ENCODE results near the gene FGD5.
"Not testable (repeated sequence)": the region's sequence is repeated elsewhere in the genome, so short reads cannot be mapped to it uniquely, and the experiment has no call there.

The FGD5 gene

DNA sequence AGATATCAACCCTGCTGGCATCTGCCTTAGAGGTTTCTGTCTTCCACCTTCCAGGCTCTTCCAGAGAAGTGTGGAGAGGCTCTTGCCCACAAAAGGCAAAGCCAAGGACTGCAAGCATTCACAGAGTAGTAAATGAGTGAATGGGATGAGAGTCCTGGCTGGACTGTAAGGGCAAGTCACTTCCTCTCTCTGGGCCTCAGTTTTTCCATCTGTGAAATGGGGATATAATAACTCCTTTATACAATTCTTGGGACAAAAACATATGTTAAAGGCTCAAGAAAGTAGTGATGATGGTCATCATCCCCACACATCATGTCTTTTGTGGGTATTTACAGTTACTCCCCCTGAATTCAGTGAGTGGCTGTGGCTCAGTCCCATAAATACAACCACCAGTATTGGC is 10.7 kb upstream of the FGD5 start:
- DNase-seq (ENCODE audit: low spot score): no peak

DNA sequence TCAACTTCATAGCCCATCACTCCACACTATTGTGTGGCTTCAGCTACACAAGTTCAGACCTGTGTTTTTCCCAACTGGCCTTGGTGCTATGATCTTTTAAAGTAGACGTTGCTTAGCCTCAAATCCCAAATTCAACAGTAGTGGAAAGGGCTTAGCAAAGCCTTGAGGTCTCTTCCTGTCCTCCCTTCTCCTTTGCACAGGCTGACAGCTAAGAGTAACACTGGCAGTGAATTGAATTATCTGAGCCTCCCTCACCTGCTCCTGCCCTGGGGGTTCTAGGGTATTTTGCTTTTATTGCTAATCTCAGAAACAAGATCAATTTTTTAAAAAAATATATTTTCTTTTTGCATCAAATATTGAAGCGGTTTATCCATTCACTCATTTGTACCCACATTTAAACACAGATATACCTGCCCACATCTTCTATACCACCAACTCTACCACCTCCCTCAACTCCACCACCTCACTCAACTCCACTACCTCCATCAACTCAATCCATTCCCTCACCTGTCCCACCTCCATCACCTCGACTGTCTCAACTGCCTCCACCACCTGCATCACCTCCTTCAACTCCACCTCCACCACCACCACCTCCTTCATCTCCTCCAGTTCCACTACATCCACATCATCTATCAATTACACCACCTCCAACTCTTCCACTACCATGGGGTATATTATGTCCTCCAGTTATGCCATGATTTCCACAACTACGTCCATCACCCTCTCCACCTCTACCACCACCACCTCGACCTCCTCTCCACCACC is 10.1 kb upstream of the FGD5 start:
- DNase-seq (ENCODE audit: low spot score): no peak

DNA sequence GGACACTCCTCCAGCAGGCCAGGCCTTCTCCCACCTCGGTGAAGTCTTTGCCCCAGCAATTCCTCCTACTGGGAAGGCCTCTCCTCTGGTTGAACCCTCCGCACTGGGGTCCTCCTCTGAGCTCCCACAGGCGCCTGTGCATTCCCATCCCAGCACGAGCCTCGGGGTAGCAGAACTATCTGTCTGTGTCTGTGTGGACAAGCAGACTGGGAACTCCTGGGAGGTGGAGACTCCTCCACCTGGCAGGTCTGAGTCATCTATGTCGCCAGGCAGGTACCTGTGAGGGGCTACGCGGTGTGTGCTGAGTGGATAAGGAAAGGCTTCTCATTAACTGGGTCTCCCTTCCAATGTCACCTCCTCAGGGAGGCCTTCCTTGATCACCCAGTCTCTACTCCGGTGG is 9.2 kb upstream of the FGD5 start:
- DNase-seq (ENCODE audit: low spot score): not testable (repeated sequence)

DNA sequence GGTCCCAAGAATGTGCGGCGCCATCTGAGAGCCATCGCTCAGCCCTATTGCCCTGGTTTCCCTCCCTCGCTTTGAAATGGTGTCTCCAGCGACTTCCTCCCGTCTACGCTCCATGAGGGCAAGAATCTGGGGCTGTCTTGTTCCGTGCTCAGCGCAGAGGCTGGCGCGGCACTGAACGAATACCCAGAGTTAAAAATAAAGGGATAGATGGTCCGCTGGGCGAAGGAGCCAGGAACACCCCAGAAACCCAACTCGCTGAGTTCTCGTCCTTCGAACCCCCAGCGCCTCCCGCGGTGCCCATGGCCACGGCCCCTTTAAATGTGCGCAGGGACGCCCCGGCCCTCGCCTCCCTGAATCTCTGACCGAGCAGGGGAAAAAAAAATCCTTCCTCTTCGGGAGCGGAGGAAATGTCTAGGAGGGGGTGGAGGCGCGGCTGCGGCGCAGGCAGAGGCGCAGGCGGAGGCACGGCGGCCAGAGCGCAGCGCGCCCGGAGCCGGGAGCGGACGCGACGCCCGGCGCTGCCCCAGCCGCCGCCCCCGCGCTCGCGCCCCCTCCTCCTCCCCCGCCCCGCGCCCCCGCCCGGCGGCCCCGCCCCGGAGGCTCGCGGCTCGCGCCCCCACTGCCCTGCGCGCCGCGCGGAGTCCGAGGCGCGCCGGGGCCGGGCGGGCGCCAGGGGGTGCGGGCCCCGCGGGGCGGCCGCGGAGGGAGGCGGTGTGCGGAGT is 8.5 kb upstream of the FGD5 start:
- no peak for DNase-seq (ENCODE audit: low spot score)

DNA sequence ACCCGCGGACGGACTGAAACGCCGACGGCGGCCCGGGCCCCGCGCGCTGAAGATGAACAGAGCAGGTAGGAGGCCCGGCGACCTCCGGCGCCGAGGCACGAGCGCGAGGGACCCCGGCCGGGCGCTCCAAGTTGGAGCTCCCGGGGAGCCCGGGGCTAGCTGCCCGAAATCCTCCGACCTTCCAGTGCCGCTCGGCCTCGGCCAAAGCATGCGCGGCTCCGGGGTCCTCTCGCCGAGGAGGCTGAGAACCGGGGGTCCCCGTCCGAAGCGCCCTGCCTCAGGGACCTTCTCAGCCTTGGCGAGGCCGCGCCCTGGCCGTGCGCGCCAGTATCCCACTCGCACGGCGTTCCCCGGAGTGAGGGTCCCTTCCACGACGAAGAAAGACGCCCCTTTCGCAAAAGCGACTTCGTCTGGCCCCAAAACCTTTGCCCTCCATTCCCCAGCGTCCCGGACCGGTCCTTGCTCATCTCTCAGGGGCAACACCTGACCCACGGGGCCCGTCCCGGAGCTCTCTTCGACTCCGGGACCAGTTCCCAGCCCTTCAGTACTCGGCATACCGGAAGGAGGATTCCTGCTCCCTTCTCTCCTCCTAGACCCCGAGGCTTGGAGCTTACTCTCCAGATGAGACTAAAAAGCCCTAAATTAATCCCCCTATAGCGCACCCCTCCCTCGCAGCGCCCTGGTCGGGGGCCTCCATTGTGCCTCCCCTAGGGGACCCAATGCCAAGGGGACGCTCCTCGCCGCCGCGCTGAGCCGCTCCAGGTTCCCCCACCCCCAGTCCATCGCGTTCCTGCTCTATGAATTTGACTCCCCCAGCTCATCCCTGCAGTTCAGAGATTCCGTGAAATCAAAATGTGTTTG is 7.7 kb upstream of the FGD5 start:
- peak; percentile 58 for DNase-seq (ENCODE audit: low spot score)

DNA sequence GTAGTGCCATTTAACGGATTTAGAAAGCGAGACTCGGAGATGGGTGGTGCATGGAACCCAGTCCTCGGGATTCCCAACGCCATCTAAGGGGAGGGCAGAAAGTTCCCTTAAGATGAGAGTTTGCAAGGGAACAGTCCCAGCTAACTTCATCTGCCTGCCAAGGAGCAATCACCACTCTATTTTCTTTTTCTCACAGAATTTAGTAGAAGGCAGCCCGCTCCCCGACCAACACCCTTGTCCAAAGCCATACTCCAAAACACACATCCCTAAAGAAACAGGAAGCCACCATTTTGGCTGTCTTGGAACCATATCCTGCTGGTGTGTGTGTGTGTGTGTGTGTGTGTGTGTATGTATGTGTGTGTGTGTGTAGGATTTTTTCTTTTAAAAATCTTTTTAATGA is 7.1 kb upstream of the FGD5 start:
- DNase-seq (ENCODE audit: low spot score): no peak

DNA sequence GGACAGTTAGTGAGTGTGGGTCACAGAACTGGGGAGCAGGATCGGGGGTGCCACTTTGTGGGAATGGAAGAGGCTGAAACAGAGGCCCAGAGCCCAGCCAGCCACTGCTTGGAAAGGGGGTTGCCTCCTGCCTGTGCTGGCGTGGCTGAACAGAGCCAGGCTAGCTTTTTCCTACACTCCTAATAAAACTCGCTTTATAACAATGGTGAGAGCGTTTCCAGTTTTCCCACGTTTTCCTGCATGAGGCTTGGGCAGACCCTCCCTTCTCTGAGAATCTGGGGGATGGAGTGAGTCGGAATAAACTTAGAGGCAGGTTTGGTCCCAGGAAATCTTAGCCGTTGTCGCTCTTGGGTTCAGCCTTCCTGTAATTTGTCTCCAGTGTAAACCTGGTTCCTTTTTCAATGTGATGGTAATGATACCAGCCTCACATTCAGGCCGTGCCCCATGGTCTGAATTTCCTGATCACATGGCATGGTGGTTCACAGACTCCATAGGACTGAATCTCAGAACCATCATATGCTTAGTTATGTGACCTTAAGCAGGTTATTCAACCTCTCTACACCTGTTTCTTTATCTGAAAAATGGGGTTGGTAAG is 6.5 kb upstream of the FGD5 start:
- DNase-seq (ENCODE audit: low spot score): no peak

DNA sequence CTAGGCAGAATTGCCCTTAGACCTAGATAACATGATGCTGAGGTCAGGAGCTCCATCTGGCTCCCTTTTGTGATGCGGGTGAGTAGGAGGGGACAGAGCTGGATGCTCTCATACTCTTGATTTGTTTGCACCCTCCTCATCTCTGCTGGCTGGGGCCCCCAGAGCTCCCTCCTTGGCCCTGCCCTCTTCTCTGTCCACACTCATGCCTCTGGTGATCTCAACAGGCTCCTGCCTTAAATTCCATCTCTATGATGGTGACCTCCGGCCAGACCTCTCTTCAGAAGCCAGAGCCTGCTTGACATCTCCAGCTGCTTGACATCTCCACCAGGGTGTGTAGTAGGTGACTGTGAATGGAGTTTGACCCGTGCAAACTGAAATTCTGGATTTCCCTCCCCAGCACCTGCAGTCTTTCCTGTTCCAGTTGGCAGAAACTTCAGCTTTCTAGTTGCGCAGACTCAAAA is 4.3 kb upstream of the FGD5 start:
- DNase-seq (ENCODE audit: low spot score): no peak

DNA sequence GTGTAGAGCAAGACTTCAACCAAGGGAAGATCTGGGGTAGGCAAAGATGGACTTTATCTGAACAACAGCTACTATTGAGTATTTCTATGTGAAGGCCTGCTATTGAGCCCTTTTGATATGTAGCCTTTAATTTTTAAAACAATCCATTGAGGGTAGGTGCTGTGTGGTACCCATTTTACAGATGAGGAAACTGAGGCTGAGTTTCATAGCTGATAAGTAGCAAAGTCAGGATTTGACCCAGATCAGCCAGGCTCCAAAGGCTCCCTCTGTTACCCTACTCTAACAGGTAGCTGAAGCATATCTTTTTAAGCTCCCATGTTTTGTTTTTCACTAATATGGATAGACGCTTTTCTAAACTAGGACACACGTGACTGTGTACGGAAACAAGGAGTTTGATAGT is 2.4 kb upstream of the FGD5 start:
- no peak for DNase-seq (ENCODE audit: low spot score)

DNA sequence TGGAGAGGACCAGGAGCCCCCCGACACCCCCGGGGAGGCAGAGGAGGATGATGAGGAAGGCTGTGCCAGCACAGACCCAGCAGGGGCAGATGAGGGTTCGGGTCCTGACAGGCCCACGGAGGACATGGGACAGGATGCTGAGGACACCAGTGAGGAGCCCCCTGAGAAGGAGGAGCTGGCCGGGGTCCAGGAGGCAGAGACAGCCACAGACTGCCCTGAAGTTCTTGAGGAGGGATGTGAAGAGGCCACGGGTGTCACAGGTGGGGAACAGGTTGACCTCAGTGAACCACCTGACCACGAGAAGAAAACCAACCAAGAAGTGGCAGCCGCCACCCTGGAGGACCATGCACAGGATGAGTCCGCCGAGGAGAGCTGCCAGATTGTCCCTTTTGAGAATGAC is 909 bp downstream of the FGD5 start:
- no peak for DNase-seq (ENCODE audit: low spot score)

DNA sequence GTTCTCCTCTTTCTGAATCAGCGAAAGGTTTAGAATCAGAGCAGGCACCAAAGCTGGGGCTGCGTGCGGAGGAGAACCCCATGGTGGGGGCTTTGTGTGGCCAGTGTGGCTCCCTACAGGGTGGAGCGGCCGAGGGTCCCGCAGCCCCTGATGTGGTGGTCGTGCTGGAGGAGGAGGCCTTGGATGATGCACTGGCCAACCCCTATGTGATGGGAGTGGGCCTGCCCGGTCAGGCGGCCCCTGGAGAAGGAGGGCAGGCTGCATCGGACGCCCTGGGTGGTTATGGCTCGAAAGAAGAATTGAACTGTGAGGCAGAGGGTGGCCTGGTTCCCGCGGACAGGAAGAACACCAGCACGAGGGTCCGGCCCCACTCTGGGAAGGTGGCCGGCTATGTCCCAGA is 1.4 kb downstream of the FGD5 start:
- no peak for DNase-seq (ENCODE audit: low spot score)

DNA sequence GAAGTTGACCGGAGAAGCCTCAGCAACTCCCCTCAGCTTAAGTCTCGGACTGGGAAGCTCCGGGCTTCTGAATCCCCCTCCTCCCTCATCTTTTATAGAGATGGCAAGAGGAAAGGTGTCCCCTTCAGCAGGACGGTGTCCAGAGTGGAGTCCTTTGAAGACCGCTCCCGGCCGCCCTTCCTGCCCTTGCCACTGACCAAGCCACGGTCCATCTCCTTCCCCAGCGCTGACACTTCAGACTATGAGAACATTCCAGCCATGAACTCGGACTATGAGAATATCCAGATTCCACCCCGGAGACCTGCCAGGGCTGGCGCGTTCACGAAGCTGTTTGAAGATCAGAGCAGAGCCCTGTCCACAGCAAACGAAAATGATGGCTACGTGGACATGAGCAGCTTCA is 2.4 kb downstream of the FGD5 start:
- no peak for DNase-seq (ENCODE audit: low spot score)

DNA sequence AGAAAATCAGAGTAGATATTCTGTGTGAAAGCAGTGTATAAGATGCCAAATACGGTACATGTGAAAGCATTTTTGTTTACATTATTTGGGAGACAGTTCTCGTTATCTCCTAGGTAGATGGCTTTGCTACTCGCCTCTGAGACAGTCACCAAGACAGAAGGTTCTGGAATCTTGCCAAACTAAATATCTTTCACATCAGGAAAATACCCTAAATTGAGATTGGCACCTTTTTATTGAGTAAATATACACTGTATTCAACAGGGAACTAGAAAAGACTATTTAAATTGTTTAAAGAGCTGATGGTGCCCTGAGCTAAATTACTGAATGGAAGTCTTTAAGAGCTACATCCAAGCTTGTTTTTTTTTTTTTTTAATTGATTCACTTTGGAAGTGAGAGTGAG is 3.4 kb downstream of the FGD5 start:
- no peak for DNase-seq (ENCODE audit: low spot score)

DNA sequence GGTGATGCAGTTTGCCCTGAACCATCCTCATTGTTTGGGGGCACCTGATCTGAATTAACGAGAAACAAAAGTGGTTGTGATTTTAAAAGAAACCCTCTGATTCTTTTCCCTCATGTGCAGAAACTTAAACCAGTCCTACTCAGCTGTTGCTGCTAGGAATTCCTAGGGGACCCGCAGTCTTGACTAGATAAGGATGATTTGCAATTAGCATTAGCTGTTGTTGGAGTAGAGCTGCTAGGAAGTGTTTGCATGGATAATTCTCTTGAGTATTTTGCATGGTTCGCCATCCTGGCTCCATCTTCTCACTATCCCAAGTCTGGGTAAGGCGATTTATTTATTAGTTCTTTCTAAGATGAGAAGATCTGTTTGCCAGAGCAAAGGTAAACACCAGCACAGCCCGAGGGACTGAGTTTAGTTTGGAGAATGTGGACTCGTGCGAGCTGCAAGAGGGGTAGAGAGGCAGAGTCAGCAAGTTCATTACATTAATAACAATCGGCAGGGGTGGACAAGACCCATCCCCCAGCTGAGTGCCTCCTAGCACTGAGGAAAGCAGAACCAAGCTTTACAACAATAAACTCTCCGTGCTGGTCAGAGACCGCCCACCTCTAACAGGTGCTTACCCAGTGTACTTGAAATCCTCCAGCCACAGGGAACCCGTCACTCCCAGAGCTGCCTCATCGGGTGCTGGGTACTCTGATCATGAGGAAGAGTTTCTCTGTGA is 4.1 kb downstream of the FGD5 start:
- DNase-seq (ENCODE audit: low spot score): no peak

DNA sequence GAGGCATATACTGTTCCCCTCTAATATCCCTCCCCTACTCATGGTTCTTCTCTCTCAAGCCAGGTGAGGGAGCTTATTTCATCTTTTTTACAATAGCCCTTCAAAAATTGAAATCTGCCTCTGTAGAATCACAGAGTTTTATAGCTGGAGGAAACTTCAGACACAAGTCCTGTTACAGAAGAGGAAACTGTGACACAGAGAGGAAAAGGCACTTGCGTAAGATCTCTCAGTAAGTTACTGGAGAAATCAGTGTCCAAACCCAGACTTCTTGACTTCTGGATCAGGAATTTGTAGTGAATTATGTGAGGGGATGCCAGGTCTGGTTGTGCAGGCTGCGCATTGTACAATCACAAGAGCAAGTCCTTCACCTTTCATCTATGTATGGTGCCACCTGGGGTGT is 4.6 kb downstream of the FGD5 start:
- DNase-seq (ENCODE audit: low spot score): no peak

DNA sequence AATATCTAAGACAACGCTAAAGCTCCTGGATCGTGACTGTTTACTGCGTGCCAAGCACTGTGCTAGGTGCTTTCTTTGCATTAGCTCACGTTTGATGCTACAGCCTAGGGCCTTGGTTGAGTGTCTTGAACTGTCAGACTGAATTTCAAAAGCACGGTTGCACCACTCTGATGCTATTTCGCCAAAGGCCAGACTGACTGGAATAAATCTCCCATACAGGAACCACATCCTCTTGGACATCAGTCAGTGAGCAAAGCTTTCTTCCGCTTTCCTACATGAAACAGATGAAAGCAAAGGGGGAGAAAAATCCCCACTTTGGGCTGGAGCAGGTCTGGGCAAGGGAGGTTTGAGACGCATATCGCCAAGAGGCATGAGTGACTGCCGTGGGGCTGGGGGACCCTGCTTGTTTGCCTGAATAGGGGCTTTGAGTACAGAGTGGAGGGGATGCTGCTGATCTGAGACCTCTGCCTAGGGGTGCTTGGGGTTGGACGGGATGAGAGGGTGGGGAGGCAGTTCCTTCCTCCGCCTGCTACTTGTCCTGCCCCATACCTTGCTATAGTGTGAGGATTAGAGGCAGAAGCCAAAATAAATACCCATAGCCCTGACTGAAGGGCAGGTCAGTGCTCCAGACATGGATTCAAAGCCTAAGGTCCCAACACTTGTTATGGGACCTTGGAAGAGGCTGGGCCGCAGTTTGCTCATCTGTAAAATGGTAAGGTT is 5.3 kb downstream of the FGD5 start:
- DNase-seq (ENCODE audit: low spot score): no peak

DNA sequence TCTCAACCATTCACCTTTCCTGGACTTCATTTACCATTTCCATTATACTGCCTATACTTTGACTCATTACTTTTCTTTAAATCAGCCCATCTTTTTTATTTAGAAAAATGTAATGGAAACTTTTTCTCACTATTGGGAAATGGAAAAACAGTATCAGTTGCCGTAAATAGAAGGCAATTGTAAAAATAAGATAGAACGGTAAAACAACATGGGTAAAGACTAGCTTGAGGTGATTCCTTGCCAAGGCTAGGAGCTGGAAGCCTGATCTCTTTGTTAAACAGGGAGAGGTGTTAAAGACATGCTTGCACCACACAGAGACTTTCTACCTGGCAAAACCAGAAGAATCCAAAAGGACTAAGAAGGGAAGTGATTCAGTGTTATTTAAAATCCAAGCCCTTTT is 5.9 kb downstream of the FGD5 start:
- no peak for DNase-seq (ENCODE audit: low spot score)

DNA sequence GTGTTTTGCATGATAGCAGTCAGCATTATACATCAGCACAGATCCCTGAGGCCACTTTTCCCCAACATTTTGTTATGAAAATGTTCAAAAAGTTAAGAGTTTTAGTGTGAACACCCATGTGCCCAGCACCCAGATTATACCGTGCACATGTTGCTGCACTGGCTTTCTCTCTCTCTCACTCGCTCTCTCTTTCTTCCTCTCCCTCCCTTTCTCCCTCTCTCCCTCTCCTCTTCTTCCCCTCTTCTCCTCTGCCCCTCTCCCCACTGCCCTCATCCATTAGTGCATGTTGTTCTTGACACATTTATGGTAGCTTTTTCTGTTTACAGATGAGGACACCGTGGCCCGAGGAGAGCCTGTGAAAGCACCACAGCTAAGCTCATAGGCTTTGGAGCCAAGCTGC is 7.3 kb downstream of the FGD5 start:
- DNase-seq (ENCODE audit: low spot score): no peak

DNA sequence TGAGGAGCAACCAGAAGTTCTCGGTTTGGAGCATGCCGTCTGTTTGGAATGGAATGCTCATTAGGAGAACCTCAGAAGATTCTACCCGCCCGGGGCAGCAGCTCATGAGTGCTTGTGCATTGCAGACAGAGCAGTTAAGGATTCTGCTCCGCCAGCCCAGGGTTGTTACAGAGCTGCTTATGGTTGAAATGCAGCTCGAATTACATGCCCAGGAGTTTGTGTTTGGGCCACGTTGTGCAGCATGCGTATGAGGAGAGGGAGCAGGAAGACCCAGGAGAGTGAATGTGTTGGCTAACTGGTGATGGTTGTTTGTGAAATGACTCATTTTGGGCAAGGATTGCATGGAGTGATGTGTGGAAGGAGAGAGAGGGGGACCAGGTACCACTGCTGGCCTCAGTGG is 9.0 kb downstream of the FGD5 start:
- no peak for DNase-seq (ENCODE audit: low spot score)

DNA sequence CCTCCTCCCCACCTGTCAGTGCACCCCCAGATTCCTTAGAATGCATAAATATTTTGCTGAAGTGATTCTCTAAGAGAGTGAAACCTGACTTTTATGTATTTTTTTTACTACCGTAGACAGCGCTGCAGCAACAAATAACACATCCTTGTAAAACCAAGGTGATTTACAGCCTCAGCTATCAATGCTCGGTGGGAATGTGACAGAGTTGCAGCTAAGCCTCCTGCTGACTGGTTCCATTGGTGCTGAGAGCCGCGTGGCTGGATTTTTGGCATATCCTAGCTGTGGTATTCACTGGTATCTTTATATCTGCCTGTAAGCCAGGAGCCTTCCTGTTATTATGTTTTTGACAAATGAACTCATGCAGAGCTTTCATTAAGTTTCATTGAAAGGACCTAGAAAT is 11.0 kb downstream of the FGD5 start:
- DNase-seq (ENCODE audit: low spot score): no peak

DNA sequence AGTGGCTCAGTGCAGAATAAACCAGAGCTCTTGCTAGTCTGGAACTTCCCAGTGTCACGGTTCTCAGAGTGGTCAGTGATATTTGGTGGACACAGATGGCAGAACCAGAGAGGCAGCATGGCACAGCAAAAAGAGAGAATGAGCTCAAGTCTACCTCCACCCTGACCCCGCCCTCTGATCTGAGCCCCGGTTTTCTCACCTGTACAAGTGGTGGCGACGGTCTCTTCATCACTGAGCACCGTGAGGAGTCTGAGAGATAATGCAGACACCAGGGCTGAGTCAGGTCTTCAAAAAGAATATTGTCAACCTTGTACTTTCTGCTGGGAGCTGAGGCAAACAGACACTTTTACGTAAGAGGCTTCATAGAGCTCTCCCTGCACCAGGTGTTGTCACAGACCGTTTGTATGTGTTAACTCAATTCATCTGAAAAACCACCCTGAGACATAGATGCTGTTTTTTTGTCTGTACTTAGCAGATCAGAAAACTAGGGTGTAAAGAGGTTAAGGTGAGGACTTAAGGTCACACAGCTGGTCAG is 13.2 kb downstream of the FGD5 start:
- no peak for DNase-seq (ENCODE audit: low spot score)
